Fibroblast of pulmonary artery (primary cell): Measurements from ENCODE around the gene F12.
"Not testable (repeated sequence)": the region's sequence is repeated elsewhere in the genome, so short reads cannot be mapped to it uniquely, and the experiment has no call there.

ENCODE experiments used
- DNase-seq: peaks from one replicate; pipeline ENCODE4 v3.0.0-alpha.2; 2010; ENCODE audit warnings: low read depth
- H3K4me3 ChIP-seq: replicated peaks from 2 replicates; pipeline ENCODE4 v1.5.1; 2011; ENCODE audit warnings: low read depth, mild to moderate bottlenecking, control low read depth, low read length, moderate library complexity
- CTCF ChIP-seq: IDR thresholded peaks from 2 replicates; pipeline ENCODE4 v1.5.1; 2011; ENCODE audit warnings: mild to moderate bottlenecking, control low read depth, low read length, inconsistent platforms; ENCODE audit errors: missing control alignments

Gene F12

GRCh38 chr5:177376107-177376506, 33.3 kb downstream of the F12 start:
- no peak for TF ChIP-seq CTCF
- H3K4me3 ChIP-seq = no peak overlapping the region
- DNase-seq = no peak

- not testable (repeated sequence) for H3K4me3 ChIP-seq, DNase-seq
Measured at GRCh38 chr5:177375516-177375915, 33.8 kb downstream of the F12 start.

GRCh38 chr5:177374211-177374610, 35.2 kb downstream of the F12 start:
- no peak for DNase-seq
- no peak for TF ChIP-seq CTCF
- H3K4me3 ChIP-seq = no peak overlapping the region

- no peak for TF ChIP-seq CTCF
- no peak overlapping the region for H3K4me3 ChIP-seq
- DNase-seq = no peak
Measured at GRCh38 chr5:177373806-177374205, 35.6 kb downstream of the F12 start.

- no peak for TF ChIP-seq CTCF
- no peak for DNase-seq
- no peak overlapping the region for H3K4me3 ChIP-seq
Measured at GRCh38 chr5:177372910-177373309, 36.5 kb downstream of the F12 start.

- DNase-seq = no peak
- no peak overlapping the region for H3K4me3 ChIP-seq
Measured at GRCh38 chr5:177372034-177372896, 37.1 kb downstream of the F12 start.

More at GRCh38 chr5:177372034-177372896, 37.1 kb downstream of the F12 start:
- TF ChIP-seq CTCF = no peak
